Panc1 (cell line): ENCODE measurements around the gene ZFPL1. TPM values are rescaled to one million over a fixed set of nuclear protein-coding genes. Genes with fewer than 3 reads are reported as not detected.

Experiments used
- ATAC-seq: fragments of 200-7000 bp; cut with Tn5 transposase; 2 replicates; pipeline ENCODE4 v1.9.1; 2020; ENCODE audit warnings: mild to moderate bottlenecking, moderate library complexity
- BruUV-seq: library from RNA; stranded (reverse); fragments of 400-500 nt; replicated peaks from 2 replicates; lab custom pipeline; 2021; lab: Mats Ljungman, UMichigan
- CTCF ChIA-PET: fragments of 300-600 bp; sonication (Branson Sonifier 250); formaldehyde crosslinking; loops from one replicate; lab custom pipeline; 2022; ENCODE audit warnings: antibody characterized with exemption; lab: Charles Lee
- POLR2A ChIA-PET: fragments of 300-600 bp; sonication (Branson Sonifier 250); formaldehyde crosslinking; loops from one replicate; lab custom pipeline; 2022; ENCODE audit warnings: antibody characterized with exemption; lab: Charles Lee
- DNase-seq: peaks from one replicate; pipeline ENCODE4 v3.0.0-alpha.2; 2010; ENCODE audit warnings: low read depth, low spot score
- H3K27ac ChIP-seq: 2 replicates; pipeline ENCODE4 v1.5.1; 2011; ENCODE audit warnings: mild to moderate bottlenecking, low read length, inconsistent platforms
- H3K27me3 ChIP-seq: fragments of 200-500 bp; sonication (Bioruptor generic); 2 replicates; pipeline ENCODE4 v1.6.0; 2014; ENCODE audit warnings: low read length, inconsistent platforms; ENCODE audit not compliant: control insufficient read depth, insufficient read depth
- H3K36me3 ChIP-seq: fragments of 200-500 bp; sonication (Bioruptor generic); 2 replicates; pipeline ENCODE4 v1.5.1; 2014; ENCODE audit warnings: inconsistent platforms, mild to moderate bottlenecking, low read length, moderate library complexity; ENCODE audit not compliant: control insufficient read depth, insufficient read depth
- H3K4me1 ChIP-seq: 2 replicates; pipeline ENCODE4 v1.5.1; 2011; ENCODE audit warnings: inconsistent platforms, mild to moderate bottlenecking, low read length, moderate library complexity; ENCODE audit not compliant: control insufficient read depth, insufficient read depth
- H3K4me3 ChIP-seq, 2 experiments: 2 replicates each; pipeline ENCODE4 v1.5.1; 2011 to 2012; ENCODE audit warnings: low read depth in 2 of 2, low read length in 2 of 2, mild to moderate bottlenecking in 2 of 2, inconsistent platforms in 1 of 2, moderate library complexity in 1 of 2
- H3K9me3 ChIP-seq: fragments of 200-500 bp; sonication (Bioruptor generic); 2 replicates; pipeline ENCODE4 v1.5.1; 2014; ENCODE audit warnings: low read depth, mild to moderate bottlenecking, inconsistent platforms, low read length, moderate library complexity; ENCODE audit not compliant: control insufficient read depth, insufficient read depth
- CTCF ChIP-seq: fragments of 450-650 bp; IDR thresholded peaks from 2 replicates; pipeline ENCODE4 v1.5.1; 2017; ENCODE audit warnings: mild to moderate bottlenecking
- POLR2AphosphoS5 ChIP-seq: IDR thresholded peaks from 2 replicates; pipeline ENCODE4 v1.6.1; 2012; ENCODE audit warnings: mild to moderate bottlenecking, low read depth, low read length, moderate library complexity
- REST ChIP-seq, 2 experiments: IDR thresholded peaks; 2 replicates each; pipeline ENCODE4 v1.6.1; 2011 to 2012; ENCODE audit warnings: low read depth in 2 of 2, control low read depth in 1 of 2, low read length in 1 of 2, mild to moderate bottlenecking in 1 of 2, moderate library complexity in 1 of 2; ENCODE audit not compliant: insufficient read depth in 1 of 2
- SIN3A ChIP-seq: IDR thresholded peaks from 2 replicates; pipeline ENCODE4 v1.6.1; 2012; ENCODE audit warnings: low read depth, mild to moderate bottlenecking, low read length, moderate library complexity, borderline replicate concordance; ENCODE audit not compliant: insufficient read depth
- TCF7L2 ChIP-seq: IDR thresholded peaks from 2 replicates; pipeline ENCODE4 v1.6.1; 2011; ENCODE audit warnings: mild to moderate bottlenecking, low read depth, low read length, inconsistent platforms
- in situ Hi-C: cut with HindIII; loops from 2 replicates; pipeline ENCODE4 v1.10.0; 2016; ENCODE audit warnings: low sequenced_read_pairs, low pct_unique_long_range_greater_than_20kb
- intact Hi-C: fragments of 100-400 bp; cut with micrococcal nuclease; formaldehyde crosslinking; loops from one replicate; pipeline ENCODE4 v1.10.0; 2022; ENCODE audit not compliant: unreplicated experiment
- total RNA-seq: library from RNA; stranded (reverse); gene quantifications from one replicate; pipeline ENCODE4 v1.2.1, GENCODE V29; 2021; ENCODE audit not compliant: unreplicated experiment

Gene ZFPL1
- total RNA-seq, 1 experiment from 2014 or later: 68.4 TPM

- H3K27me3 ChIP-seq: no peaks in the 10 kb centered on the region
- ChIA-PET CTCF (no interaction called here), POLR2A (no interaction called here)
- in situ Hi-C loops: no loop called here
- TF ChIP-seq POLR2AphosphoS5 (peak; percentile 46; the same call in 1 of the 2 replicates), CTCF (no peak)
- no TSS peak for BruUV-seq
- ATAC-seq (no peak), DNase-seq (no peak)
- H3K9me3 ChIP-seq: no peaks in the 10 kb centered on the region
- intact Hi-C loops: loop anchor here (10.0 kb wide), 1 partner anchor 270 kb away; the partner anchor contains the start of gene CDC42BPG
- H3K4me1 ChIP-seq: peaks cover 30% of the 10 kb centered on the region
- no peak overlapping the region for H3K27ac ChIP-seq
- H3K36me3 ChIP-seq: no peaks in the 10 kb centered on the region
- H3K4me3 ChIP-seq: no peak overlapping the region
Observed at GRCh38 chr11:65114538-65115171, 30.6 kb downstream of the ZFPL1 start.

GRCh38 chr11:65115361-65116082 lies 31.5 kb downstream of the ZFPL1 start:
- in situ Hi-C loops (no loop called here), intact Hi-C loops (loop anchor here (10.0 kb wide), 1 partner anchor 271 kb away; the partner anchor contains the start of gene CDC42BPG)
- Histone ChIP-seq H3K36me3 (peaks cover 4% of the 10 kb centered on the region), H3K27ac (peak overlapping the region; percentile 89), H3K9me3 (no peaks in the 10 kb centered on the region), H3K27me3 (no peaks in the 10 kb centered on the region), H3K4me1 (peaks cover 34% of the 10 kb centered on the region), H3K4me3 (no peak overlapping the region; a peak in 1 of 4 replicates)
- no peak for ATAC-seq
- no peak for TF ChIP-seq TCF7L2
- no peak for TF ChIP-seq SIN3A
- TF ChIP-seq POLR2AphosphoS5: 0 out of 2 replicates have a peak, but pooled peaks have one; percentile 23
- TF ChIP-seq CTCF: no peak
- 0 out of 4 replicates have a peak, but pooled peaks of 1 of the 2 experiments have one; percentile 14 for TF ChIP-seq REST (IDR thresholded peaks at IDR 0.05; ENCODE audit: insufficient read depth in 1 of 2, low read depth in 2 of 2, low read length in 1 of 2)
- ChIA-PET POLR2A (no interaction called here), CTCF (interaction anchor here (0.5 kb wide), 1 partner anchor 93 kb away, joined by 3 read pairs; no protein-coding TSS in a partner anchor)
- no peak for DNase-seq
- BruUV-seq: TSS peak; percentile 6
